GM19351 (cell line): ENCODE measurements around the gene HOXC13.

Experiments used
- ATAC-seq: cut with Tn5 transposase; IDR thresholded peaks from one replicate; pipeline ENCODE4 v1.9.1; 2021; ENCODE audit warnings: mild to moderate bottlenecking, moderate library complexity; ENCODE audit not compliant: unreplicated experiment

Gene HOXC13, protein sequence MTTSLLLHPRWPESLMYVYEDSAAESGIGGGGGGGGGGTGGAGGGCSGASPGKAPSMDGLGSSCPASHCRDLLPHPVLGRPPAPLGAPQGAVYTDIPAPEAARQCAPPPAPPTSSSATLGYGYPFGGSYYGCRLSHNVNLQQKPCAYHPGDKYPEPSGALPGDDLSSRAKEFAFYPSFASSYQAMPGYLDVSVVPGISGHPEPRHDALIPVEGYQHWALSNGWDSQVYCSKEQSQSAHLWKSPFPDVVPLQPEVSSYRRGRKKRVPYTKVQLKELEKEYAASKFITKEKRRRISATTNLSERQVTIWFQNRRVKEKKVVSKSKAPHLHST

DNA sequence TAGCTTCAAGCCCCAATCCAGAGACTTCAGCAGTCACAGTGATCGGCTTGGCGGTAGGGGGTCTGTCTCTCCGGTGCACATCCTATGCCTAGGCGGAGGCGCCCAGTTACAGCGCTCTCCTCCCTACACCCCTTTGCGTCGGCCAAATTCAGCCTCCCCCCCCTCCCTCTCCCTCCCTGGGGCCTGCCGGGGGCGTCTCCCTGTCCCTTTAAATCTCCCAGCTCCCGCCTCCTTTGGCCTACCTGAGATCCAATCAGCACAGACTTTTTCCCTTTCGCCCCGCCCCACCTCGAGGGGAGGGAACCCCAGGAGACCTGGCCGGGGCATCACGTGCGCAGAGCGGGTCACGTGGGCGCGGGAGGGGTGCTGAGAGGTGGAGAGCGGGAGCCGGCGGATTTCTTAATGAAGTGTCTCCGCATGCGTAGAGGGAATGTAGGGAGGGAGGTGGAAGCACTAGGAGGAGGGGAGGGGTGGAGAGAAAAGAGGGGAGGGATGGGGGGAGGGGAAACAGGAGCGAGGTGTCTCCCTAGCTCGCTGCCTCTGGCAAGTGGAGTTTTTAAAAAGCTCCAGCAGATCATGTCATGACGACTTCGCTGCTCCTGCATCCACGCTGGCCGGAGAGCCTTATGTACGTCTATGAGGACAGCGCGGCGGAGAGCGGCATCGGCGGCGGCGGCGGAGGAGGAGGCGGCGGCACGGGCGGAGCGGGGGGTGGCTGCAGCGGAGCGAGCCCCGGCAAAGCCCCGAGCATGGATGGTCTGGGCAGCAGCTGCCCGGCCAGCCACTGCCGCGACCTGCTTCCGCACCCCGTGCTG lies at the start of gene HOXC13:
HOXC13 (plus strand) TSS at position 506 of the 815 bp plus-strand sequence; CDS start at position 582, 76 bp downstream.
- ATAC-seq = no peak

DNA sequence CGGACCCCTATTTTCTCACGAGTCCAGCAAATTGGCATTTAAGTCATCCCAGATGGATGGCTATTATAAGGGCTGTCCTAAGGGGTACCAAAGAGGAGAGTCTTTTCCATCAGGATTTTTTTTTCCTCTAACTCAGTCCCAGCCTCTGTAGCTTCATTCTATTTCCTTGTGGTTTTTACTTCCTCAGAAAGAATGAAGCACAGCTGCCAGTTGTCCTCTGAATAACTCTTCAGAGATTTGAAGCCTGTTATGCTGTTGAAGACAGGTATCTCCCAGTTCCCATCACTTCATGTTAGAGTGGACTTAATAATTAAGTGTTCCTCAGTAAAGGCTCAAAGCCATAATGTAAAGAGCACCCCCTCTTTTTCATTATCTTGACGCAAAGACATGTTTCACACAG lies 48.5 kb upstream of the HOXC13 start:
- no peak for ATAC-seq

DNA sequence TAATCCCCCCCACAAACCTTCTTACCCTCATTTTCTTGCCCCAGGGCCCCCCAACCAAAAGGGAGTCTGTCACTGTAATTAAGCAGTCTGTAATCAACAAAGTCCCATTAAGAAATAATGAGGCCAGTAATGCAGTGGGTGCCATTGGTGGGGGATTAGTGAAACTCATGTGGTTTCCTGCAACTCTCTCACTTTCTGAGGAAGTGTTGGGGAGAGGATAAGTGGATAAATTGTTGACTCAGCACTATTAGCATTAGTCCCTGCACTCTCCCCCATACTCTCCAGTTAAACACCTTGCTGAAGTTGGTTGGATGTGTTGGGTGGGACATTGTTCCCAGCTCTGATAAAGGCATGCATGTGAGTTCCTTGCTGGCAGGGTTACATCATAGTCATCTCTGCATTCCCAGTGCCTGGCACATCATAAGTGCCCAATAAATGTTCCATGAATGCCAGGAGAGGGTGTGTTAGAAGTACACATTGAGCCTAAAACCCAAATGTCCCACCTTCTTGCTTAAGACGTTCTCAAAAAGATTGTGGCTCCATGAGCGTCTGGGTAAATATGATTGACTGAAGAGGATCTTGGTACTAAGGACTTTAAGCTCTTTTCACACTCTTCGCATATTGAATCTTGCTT lies 45.8 kb upstream of the HOXC13 start:
- ATAC-seq = no peak

DNA sequence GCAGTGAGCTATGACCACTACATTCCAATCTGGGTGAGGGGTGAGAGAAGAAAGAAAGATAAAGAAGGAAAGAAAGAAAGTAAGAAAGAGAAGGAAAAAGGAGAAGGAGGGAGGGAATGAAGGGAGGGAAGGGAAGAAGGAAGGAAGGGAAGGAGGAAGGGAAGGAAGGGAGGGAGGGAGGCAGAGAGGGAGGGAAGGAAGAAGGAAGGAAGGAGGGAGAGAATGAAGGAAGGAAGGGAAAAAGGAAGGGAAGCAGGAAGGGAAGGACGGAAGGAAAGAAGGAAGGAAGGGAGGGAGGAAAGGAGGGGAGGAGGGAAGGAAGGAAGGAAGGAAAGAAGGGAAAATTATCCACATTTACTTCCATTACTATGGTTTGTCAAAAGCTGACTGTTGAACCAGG lies 39.4 kb upstream of the HOXC13 start:
- ATAC-seq = no peak

DNA sequence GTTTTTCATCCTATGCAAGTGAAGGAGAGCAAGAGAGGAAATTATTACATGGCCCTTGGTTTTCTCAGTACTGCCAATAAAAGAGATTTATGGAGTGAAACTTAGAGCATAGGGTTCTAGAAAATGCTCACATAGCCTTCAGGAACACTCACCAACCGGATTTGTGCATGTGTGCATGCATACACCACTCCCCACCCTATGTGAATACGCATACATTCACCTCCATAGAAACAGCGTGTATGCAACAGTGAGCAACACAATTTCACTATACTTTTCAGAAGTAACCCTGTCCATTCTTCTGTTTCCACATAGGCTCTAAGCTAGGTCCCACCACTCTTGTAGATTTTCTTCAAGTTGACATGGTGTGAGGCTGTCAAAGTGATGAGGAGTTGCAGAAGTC lies 31.5 kb upstream of the HOXC13 start:
- no peak for ATAC-seq

DNA sequence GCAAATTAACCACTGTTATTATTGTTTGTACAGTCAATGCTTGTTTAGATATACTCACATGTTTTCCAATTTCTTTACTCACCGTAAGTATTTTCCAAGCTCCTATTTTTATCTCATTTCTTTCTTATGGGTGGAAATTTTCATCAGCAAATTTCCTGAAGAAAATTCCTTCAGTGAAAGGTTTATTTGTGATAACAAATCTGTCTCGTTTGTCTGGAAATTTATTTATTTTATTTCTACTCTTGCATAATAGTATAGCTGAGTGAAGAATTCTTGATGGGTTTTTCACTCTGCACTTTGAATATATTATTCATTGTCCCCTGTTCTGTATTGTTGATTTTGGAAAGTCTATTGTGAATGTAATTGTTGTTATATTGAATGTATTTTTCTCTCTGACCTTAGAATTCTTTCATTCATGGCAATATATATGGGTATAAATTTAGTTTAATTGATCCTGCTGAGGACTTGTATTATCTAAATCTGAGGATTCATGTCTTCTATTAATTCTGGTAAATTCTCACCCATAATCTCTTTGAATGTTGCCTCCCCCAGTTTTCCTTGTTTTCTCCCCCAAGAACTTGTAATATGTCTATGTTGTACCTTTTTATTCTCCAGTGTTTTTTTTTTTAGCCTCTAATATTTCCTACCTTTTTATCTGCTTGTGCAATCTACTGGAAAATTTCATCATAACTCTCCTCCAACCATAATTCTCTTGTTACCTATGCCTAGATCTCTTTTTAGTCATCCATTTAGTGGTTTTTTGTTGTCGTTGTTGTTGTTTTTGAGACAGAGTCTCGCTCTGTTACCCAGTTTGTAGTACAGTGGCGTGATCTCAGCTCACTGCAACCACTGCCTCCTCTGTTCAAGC lies 21.6 kb upstream of the HOXC13 start:
- ATAC-seq = no peak

DNA sequence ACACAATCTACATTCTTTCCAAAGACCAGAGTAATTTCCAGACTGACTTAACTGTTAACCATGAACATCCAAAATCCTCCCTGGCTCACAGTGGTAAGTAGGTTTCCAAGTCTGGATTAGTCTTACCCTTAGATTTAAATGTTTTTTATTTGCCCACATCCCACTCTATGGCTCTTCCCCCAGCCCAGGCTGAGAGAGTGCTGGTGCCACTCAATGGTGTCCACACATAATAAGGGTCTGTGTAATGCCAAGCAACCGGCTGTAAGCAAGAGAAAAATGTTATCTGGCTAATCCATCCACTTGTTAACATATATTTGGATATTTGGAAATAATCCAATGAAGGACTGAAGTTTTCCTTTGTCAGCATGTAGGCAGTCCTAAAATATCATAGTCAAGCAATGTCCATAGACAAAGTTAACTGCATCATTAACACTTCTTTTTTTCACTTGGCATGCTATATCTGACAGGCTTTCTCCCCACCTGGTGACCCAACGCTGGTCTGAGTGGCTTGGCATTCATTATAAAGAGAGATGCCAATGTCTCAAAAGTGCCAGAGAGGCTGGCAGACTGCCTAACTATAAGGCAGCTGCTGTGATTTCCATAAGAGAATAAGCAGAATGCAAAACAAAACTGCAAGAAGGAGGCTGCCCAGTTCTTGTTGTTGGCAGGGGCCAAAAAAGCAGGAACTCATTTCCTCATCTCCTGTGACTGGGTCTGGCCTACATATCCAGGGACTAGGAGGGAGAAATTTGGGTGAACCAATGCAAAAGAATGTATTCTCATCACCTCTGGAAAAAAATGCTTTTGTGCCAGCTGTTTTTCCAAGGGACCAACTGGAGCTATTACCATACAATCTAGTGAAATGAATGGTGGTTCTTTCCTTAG lies 13.9 kb upstream of the HOXC13 start:
- ATAC-seq = no peak

DNA sequence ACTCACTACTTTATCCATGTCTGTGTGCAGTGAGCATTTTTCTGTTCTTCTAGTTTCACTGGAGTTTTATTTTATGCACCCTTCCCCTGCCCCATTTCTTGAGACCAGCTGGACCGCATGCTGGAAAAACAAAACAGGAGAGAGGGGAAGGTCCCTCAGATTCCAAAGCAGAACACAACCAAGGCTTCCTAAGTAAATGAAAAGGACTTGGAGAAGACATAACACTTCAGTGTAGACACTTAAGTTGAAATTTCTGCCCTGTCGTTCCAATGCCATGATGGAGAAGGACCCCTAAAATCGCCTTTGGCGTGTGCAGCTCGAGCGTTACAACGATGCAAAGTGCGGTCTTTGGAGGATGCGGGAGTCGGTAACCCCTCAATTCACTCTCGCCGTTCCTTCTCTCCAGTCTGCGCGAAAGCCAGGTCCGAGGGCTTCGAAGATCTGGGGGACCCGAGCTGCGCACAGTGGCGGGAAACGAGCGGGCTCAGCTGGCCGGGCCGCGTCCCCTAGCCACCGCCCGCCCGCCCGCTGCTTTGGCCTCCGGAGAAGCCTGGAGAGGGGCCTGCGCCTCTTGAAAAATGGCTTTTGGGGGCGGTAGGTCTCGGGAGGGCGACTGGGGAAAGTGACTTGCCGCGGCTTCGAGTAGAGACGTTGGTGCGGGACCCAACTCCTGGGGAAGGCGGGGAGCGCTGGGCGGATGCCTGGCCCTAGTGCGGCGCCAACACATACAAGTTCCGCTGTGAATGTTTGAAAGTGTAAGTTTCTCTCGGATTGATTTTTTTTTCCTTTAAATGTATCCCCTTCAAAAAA lies 11.2 kb upstream of the HOXC13 start:
- ATAC-seq = no peak

DNA sequence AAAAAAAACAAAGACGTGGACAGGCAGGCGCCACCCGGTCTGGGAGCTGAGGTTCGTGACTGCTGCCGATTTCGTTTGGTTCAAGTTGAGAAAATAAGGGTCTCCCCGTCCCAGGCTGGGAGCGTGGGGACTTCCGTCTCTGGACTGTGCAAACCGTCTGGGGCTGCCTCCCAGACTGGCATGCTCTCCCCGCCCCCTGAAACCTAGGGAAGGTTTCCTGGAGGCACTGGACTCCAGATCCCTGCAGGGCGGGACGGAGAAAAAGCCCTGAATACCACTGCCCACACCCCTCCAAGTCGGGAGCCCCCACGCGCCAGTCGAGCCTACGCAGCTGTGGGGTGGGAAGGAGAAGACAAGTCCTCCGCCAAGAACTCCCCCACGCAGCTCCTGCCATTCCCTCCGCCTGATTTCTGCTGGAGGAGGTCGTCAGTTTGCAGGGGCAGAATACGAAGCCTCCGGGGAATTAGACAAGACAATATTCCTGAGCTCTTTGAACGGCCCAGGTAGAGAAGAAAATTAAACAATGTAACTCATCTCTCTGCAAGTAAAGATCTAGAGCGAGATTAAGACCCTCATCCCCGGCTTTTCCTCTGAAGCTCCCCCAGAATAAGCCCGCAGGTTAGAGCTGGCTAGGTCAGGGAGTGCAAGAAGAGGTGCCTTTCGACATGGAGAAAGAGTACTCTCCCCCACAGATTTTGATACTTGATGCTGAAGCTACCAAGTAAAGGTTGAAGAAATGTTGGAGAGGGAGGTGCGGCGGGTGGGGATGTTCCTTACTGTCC lies 10.4 kb upstream of the HOXC13 start:
- no peak for ATAC-seq

DNA sequence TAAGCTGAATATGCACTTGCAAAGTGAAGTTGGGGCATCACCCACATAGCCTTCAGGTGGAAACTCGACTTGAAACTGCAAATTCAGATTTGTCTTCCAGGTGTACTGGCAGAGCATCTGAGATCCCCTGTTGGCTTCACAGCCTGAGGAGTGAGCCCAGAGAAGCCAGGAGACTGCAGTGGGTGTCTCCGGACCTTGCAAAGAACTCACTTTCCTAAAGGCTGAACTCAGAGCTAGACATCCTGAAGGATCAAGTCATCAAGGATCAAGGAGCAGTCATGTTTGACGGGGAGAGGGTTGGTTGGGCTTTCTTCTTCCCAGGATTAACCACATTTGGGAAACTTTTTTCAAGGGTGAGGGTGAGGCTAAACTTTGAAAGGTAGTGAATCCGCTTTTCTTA lies 9.1 kb upstream of the HOXC13 start:
- no peak for ATAC-seq

DNA sequence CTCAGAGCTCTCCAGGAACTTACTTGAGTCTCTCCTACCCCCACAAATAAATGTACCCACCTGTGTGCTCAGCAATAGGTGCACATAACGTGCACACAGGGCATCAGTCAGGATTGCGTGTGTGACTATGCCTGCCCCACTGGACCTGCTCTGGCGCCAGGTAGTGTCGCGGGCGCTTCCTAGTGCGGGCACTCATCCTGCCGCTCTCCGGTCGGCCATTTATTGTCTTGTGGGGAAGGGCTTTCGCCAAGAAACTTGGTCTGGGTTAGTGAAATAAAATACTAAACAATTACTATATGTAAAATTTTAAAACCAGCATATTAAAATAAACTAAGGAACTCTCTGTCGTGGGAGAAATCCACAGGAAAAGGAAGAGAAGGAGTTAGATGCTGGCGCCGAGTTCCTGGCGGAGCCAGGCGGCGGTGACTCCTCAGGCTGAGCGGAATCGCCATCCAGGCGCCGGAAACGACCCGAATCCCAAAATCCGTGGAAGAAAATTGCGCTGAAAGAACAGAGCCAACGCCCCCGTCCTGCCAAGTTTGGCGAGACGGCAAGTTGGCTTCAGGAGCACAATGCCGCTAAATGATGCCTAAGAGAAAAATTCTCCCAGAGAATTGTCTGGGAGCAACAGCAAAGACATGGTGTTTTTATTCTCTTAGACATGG lies 7.9 kb upstream of the HOXC13 start:
- no peak for ATAC-seq

DNA sequence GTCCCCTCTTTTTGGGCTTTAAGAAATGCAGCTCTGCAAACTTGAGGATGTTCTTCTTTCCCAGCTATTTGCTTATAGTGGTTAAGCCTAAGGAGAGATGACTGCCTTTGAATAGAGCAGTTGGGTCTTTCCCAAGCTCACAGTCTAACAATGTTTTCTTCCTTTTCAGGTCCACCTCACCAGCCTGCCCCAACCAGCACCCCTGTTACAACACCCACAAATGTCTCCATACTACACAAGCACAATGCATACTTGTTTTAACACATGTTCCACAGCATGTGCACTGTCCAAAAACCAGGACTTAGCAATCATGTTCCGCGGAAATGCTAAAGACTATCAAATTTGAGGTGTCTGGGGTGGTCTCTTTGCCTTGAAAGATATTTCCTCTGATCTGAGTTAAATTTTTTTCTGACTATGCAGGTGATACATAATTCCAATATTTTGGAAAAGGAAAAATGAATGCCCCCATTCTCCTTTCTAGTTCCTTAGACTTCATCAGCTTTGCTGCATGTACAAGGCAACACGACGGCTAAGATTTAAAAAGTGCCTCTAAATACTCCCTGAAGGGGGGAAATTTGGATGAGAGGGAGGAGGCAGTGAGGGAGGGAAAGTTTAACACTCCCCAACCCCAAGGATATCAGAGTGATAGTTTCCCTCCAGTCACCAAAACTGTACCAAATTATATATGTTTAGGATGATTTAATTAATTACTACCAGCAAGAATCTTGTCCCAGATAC lies 6.6 kb upstream of the HOXC13 start:
- no peak for ATAC-seq

DNA sequence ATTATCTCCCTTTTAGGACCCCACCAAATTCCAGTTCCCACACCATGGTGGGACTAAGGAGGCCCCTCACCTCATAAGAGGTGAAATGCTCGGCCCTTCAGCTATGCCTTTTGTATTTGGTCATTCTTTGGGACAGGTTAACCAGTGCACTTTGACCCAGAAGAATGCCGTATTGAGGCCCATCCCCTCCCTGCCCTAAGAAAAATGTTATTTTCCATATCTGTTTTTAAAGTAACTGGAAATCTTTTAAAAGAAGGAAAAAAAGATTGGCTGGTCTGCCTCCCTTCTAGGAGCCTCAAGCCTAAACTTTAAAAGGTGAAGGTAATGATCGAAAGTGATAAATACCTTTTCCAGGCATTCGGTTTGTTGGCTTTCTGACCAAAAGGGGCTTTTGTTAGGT lies 5.7 kb upstream of the HOXC13 start:
- no peak for ATAC-seq

DNA sequence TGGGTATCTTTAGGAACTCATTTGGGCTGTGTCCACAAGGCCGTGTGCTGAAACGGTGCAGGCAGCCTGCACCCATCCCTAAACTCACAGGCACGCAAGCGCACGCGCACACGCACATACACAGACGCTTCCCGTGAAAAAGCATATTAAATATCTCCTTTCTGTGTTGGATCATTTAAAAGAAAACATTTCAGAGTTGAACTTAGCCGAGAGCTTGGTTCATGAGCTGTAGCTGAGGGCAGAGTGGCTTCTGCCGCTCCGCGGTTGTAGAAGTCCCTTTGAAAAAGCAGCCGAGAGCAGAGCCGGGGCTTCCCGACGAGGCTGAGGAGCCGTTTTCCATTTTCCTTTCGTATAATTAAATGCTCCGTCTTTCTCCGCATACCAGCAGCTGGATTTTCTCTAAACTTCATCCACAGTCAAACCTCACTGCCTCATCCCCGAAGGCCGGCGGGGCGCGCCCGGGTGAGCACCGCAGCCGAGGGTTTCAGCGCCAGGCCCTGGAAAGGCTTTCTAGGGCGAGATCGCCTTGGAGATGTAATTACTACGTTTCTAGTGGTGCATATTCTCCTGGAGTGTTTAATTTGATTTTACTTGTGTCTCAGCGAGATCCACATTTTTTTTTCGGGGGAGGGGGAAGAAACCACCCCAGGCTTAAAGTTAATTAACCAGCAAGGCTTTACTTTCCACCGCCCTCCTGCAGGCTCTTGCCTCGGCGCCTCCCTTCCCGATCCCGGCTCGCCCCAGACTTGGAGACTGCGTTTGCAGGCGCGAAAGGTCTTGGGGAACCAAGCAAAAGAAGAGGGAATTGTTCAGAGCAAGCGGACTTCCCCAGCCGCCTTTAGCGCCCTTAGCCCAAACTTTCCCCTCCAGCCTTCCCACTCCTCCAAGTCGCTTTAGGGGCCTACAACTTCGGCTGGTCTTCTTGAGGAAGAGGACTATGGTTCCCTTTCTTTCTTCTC lies 3.0 kb upstream of the HOXC13 start:
- ATAC-seq = no peak

DNA sequence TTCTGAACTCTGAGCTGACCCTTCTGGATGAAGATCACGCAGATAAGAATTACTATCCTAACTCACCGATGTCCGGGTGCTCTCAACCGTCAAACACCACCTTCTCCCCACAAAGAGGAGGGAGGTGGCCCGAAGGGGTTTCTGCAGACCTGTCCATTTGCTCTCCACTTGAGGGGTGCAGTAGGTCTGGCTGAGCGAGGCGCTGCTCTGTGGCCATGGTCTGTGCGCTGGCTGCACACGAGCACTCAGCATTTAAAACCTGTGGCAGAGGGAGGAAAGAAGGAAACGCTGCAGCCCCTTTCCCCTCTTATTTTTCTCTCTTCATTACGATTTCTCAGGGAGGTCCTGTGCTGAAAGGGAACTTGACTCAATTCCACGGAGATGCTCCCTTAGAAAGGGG lies 1.5 kb upstream of the HOXC13 start:
- no peak for ATAC-seq
